HepG2 (cell line): ENCODE data around the gene DMRT1. TPM values are rescaled to one million over a fixed set of nuclear protein-coding genes. Genes with fewer than 3 reads are reported as not detected.

Experiments used
- ATAC-seq: fragments of 200-7000 bp; cut with Tn5 transposase; 3 replicates; pipeline ENCODE4 v1.9.1; 2020; ENCODE audit warnings: mild to moderate bottlenecking, moderate library complexity
- BruUV-seq: library from RNA; stranded (reverse); fragments of 400-500 nt; replicated peaks from 2 replicates; lab custom pipeline; 2021; lab: Mats Ljungman, UMichigan
- CTCF ChIA-PET: fragments of 300-600 bp; formaldehyde crosslinking; extraction: SDS; loops from one replicate; lab custom pipeline; 2021; ENCODE audit warnings: low total read pairs, inconsistent platforms, low intra/inter-chr PET ratio; lab: Yijun Ruan, JAX
- POLR2A ChIA-PET: fragments of 350-600 bp; sonication (Branson Sonifier 250); formaldehyde crosslinking; loops from one replicate; lab custom pipeline; 2020; ENCODE audit warnings: antibody characterized with exemption, inconsistent platforms; lab: Yijun Ruan, JAX
- DNase-seq: peaks from one replicate; pipeline ENCODE4 v3.0.0-alpha.2; 2015; ENCODE audit warnings: low spot score
- FAIRE-seq: peaks from 3 replicates; lab custom pipeline; 2011; peaks lifted over from hg19 to GRCh38; lab: Jason Lieb, UNC
- H2AFZ ChIP-seq: one replicate; pipeline ENCODE4 v1.6.1; 2011; ENCODE audit warnings: low read length, inconsistent platforms
- H3K27ac ChIP-seq: fragments of 300-600 bp; 3 replicates; pipeline ENCODE4 v1.8.0; 2011; ENCODE audit warnings: mixed run types, mild to moderate bottlenecking, mixed read lengths, low read length, inconsistent platforms; ENCODE audit not compliant: insufficient read depth; ENCODE audit errors: extremely low read length
- H3K27me3 ChIP-seq, 2 experiments: fragments of 200-600 bp in 1 of 2; 2 replicates in 1 of 2; 3 replicates in 1 of 2; pipeline versions ENCODE4 v1.6.0 to v1.8.0; 2011; ENCODE audit warnings: low read length in 2 of 2, mild to moderate bottlenecking in 2 of 2, moderate library complexity in 2 of 2, inconsistent platforms in 1 of 2; ENCODE audit not compliant: insufficient read depth in 2 of 2, control insufficient read depth in 1 of 2
- H3K36me3 ChIP-seq, 2 experiments: fragments of 200-600 bp in 1 of 2; replicated peaks in 1 of 2; 2 replicates in 1 of 2; 3 replicates in 1 of 2; pipeline versions ENCODE4 v1.5.1 to v1.8.0; 2011; ENCODE audit warnings: low read length in 2 of 2, inconsistent platforms in 1 of 2; ENCODE audit not compliant: insufficient read depth in 2 of 2, control insufficient read depth in 1 of 2
- H3K4me1 ChIP-seq: 2 replicates; pipeline ENCODE4 v1.5.1; 2012; ENCODE audit warnings: low read length, inconsistent platforms; ENCODE audit not compliant: insufficient read depth
- H3K4me2 ChIP-seq: 2 replicates; pipeline ENCODE4 v1.6.0; 2011; ENCODE audit warnings: low read depth, low read length, inconsistent platforms
- H3K4me3 ChIP-seq, 3 experiments: fragments of 200-600 bp in 1 of 3; sonication (generic), shearing (Covaris generic) in 1 of 3; replicated peaks in 1 of 3; 2 replicates each; pipeline ENCODE4 v1.5.1; 2011 to 2016; ENCODE audit warnings: low read length in 3 of 3, inconsistent platforms in 2 of 3, low read depth in 2 of 3, mild to moderate bottlenecking in 2 of 3, control low read depth in 1 of 3, mixed read lengths in 1 of 3; ENCODE audit not compliant: insufficient read depth in 1 of 3
- H3K79me2 ChIP-seq: one replicate; pipeline ENCODE4 v1.6.1; 2011; ENCODE audit warnings: low read length, inconsistent platforms; ENCODE audit not compliant: insufficient read depth
- H3K9ac ChIP-seq: 2 replicates; pipeline ENCODE4 v1.6.0; 2011; ENCODE audit warnings: mild to moderate bottlenecking, low read depth, low read length, inconsistent platforms; ENCODE audit not compliant: insufficient read depth
- H3K9me3 ChIP-seq: 2 replicates; pipeline ENCODE4 v1.5.1; 2012; ENCODE audit warnings: mild to moderate bottlenecking, low read length
- H4K20me1 ChIP-seq: 2 replicates; pipeline ENCODE4 v1.6.0; 2011; ENCODE audit warnings: inconsistent platforms, mild to moderate bottlenecking, low read length, moderate library complexity; ENCODE audit not compliant: insufficient read depth
- CBX5 ChIP-seq: sonication (generic); formaldehyde crosslinking; IDR thresholded peaks from 2 replicates; pipeline ENCODE4 v1.4.0; 2020; ENCODE audit warnings: missing genetic modification reagents, borderline replicate concordance
- CEBPG ChIP-seq: IDR thresholded peaks from 2 replicates; pipeline ENCODE4 v1.6.1; 2016
- ETV5 ChIP-seq: IDR thresholded peaks from 2 replicates; pipeline ENCODE4 v1.6.1; 2018; ENCODE audit warnings: missing biosample characterization, missing genetic modification reagents, inconsistent platforms, borderline replicate concordance
- HNF4A ChIP-seq: sonication (generic); formaldehyde crosslinking; IDR thresholded peaks from 2 replicates; pipeline ENCODE4 v1.4.0; 2020; ENCODE audit warnings: missing genetic modification reagents
- MLLT10 ChIP-seq: sonication (generic); formaldehyde crosslinking; IDR thresholded peaks from 2 replicates; pipeline ENCODE4 v1.4.0; 2020; ENCODE audit warnings: missing genetic modification reagents
- NCOR1 ChIP-seq: fragments of 200-600 bp; sonication (generic); IDR thresholded peaks from 2 replicates; pipeline ENCODE4 v1.7.0; 2017; ENCODE audit warnings: antibody characterized with exemption, low read length, borderline replicate concordance
- NR1H2 ChIP-seq: sonication (generic); formaldehyde crosslinking; IDR thresholded peaks from 2 replicates; pipeline ENCODE4 v1.8.1; 2022; ENCODE audit warnings: low read depth, missing genetic modification reagents, borderline replicate concordance
- PBX2 ChIP-seq: IDR thresholded peaks from 2 replicates; pipeline ENCODE4 v1.6.1; 2016; ENCODE audit warnings: control low read depth
- RFXANK ChIP-seq: IDR thresholded peaks from 2 replicates; pipeline ENCODE4 v1.6.1; 2016
- SMC3 ChIP-seq: IDR thresholded peaks from 2 replicates; pipeline ENCODE4 v1.6.1; 2011; ENCODE audit warnings: low read length, improper control_type of control experiment
- STAG1 ChIP-seq: sonication (generic); formaldehyde crosslinking; IDR thresholded peaks from 2 replicates; pipeline ENCODE4 v1.4.0; 2020; ENCODE audit warnings: missing genetic modification reagents
- THAP11 ChIP-seq: IDR thresholded peaks from 2 replicates; pipeline ENCODE4 v1.6.1; 2016; ENCODE audit warnings: missing biosample characterization, missing genetic modification reagents
- THAP7 ChIP-seq: sonication (generic); formaldehyde crosslinking; IDR thresholded peaks from 2 replicates; pipeline ENCODE4 v1.8.1; 2023; ENCODE audit warnings: mild to moderate bottlenecking, missing genetic modification reagents
- TRIM24 ChIP-seq: sonication (generic); formaldehyde crosslinking; IDR thresholded peaks from 2 replicates; pipeline ENCODE4 v1.8.0; 2022; ENCODE audit warnings: mild to moderate bottlenecking, missing genetic modification reagents
- USF2 ChIP-seq, 2 experiments: sonication (generic) in 1 of 2; formaldehyde crosslinking in 1 of 2; IDR thresholded peaks; 2 replicates each; pipeline versions ENCODE4 v1.5.1 to v1.6.1; 2011 to 2020; ENCODE audit warnings: borderline replicate concordance in 1 of 2, low read depth in 1 of 2, low read length in 1 of 2, mild to moderate bottlenecking in 1 of 2, missing genetic modification reagents in 1 of 2, moderate library complexity in 1 of 2
- ZNF83 ChIP-seq: sonication (generic); formaldehyde crosslinking; IDR thresholded peaks from 2 replicates; pipeline ENCODE4 v1.4.0; 2020; ENCODE audit warnings: missing genetic modification reagents, mild to moderate bottlenecking, borderline replicate concordance
- WGBS: methylation state at CpG from one replicate; pipeline ENCODE4 v1.1.6; 2017; ENCODE audit warnings: low lambda C conversion rate; 5-methylcytosine and 5-hydroxymethylcytosine counted together
- in situ Hi-C: cut with HindIII; loops from 2 replicates; pipeline ENCODE4 v1.10.0; 2017; ENCODE audit warnings: low pct_unique_long_range_greater_than_20kb; ENCODE audit not compliant: extremely low pct_ligation_motif_present
- intact Hi-C: fragments of 100-400 bp; cut with micrococcal nuclease; formaldehyde crosslinking; loops from one replicate; pipeline ENCODE4 v1.10.0; 2022; ENCODE audit not compliant: unreplicated experiment
- polyA plus RNA-seq, 8 experiments: library from polyadenylated mRNA; depleted of rRNA in 3 of 8; stranded (reverse) in 7 of 8; unstranded in 1 of 8; fragments of >200 nt; fragmentation: Illumina TruSeq in 4 of 8; extraction: Trizol in 4 of 8; gene quantifications; 2 replicates each; pipeline versions ENCODE4 v1.2.1 to v1.2.3, GENCODE V29; 2011 to 2016; ENCODE audit warnings: low read depth in 4 of 8, missing spikeins in 1 of 8, mixed read lengths in 1 of 8; ENCODE audit not compliant: insufficient read depth in 1 of 8
- total RNA-seq, 5 experiments: library from RNA; depleted of rRNA; stranded (reverse); fragments of >200 nt; fragmentation: Illumina TruSeq; extraction: Trizol; gene quantifications; 2 replicates each; pipeline ENCODE4 v1.2.3, GENCODE V29; 2016; ENCODE audit warnings: low read depth in 1 of 5

DMRT1 gene
- total and polyA plus RNA-seq, 2 of the 13 experiments (the other 11 are each of a cell fraction or from before 2014, with no cell fraction given), result not detected

- Histone ChIP-seq H3K4me2 (no peak overlapping the region), H3K36me3 (no peaks in the 10 kb centered on the region), H4K20me1 (no peaks in the 10 kb centered on the region), H2AFZ (no peak overlapping the region)
- ChIA-PET POLR2A (no interaction called here), CTCF (no interaction called here)
- DNase-seq, result no peak
- no peak for ATAC-seq
- no peak for FAIRE-seq
- 14% methylated on average over 4 of the region's 4 CpGs for WGBS
- BruUV-seq, result no TSS peak
- in situ Hi-C loops, result loop anchor here (5.0 kb wide), 1 partner anchor 110 kb away; no protein-coding TSS in a partner anchor
- no peak for TF ChIP-seq ZNF83 (CRISPR knock-in tag)
- TF ChIP-seq ETV5 (CRISPR knock-in tag), result no peak
- TF ChIP-seq RFXANK, result no peak
- no peak for TF ChIP-seq CBX5 (CRISPR knock-in tag)
- no peak for TF ChIP-seq NR1H2 (CRISPR knock-in tag)
- TF ChIP-seq PBX2 (CRISPR knock-in tag), result no peak
- no peak for TF ChIP-seq THAP7
- no peak for TF ChIP-seq USF2 (IDR thresholded peaks at IDR 0.05; ENCODE audit: low read depth, low read length)
- no peak for TF ChIP-seq USF2 (CRISPR knock-in tag; IDR thresholded peaks at IDR 0.05; ENCODE audit: borderline replicate concordance)
- no peak for TF ChIP-seq SMC3
- no peak for TF ChIP-seq MLLT10 (CRISPR knock-in tag)
- no peak for TF ChIP-seq CEBPG (CRISPR knock-in tag)
- no peak for TF ChIP-seq TRIM24
- no peak for TF ChIP-seq NCOR1
- no peak for TF ChIP-seq THAP11 (CRISPR knock-in tag)
- no peak for TF ChIP-seq STAG1
- TF ChIP-seq HNF4A, result no peak
- TF ChIP-seq, all 625 proteins: peak for 0
- Histone ChIP-seq H3K9me3 (no peaks in the 10 kb centered on the region), H3K4me3 (no peak overlapping the region), H3K4me1 (no peaks in the 10 kb centered on the region), H3K27ac (no peak overlapping the region), H3K9ac (no peak overlapping the region), H3K27me3 (no peaks in the 10 kb centered on the region), H3K79me2 (no peaks in the 10 kb centered on the region)
- intact Hi-C loops, result loop anchor here (10.0 kb wide), 1 partner anchor 417 kb away; no protein-coding TSS in a partner anchor
These were observed 160.3 kb downstream of the DMRT1 start for GRCh38 chr9:1001838-1002237.
